Smooth muscle cell (in vitro differentiated cells): ENCODE data around the gene AEBP1. TPM values are rescaled to one million over a fixed set of nuclear protein-coding genes. Genes with fewer than 3 reads are reported as not detected.

ENCODE experiments used
- DNase-seq: peaks from one replicate; lab custom pipeline; 2025; ENCODE audit not compliant: unreplicated experiment; lab: John Stamatoyannopoulos, UW
- H2AFZ ChIP-seq: fragments of 200-600 bp; sonication (generic); 2 replicates; pipeline ENCODE4 v1.6.0; 2016; ENCODE audit warnings: antibody characterized with exemption, low read depth, mild to moderate bottlenecking
- H3F3A ChIP-seq: fragments of 200-600 bp; sonication (generic); 2 replicates; pipeline ENCODE4 v1.6.0; 2017; ENCODE audit warnings: antibody characterized with exemption, low read depth
- H3K27ac ChIP-seq: fragments of 200-600 bp; sonication (generic); 2 replicates; pipeline ENCODE4 v1.5.1; 2016; ENCODE audit warnings: low read depth, mild to moderate bottlenecking
- H3K27me3 ChIP-seq: fragments of 200-600 bp; sonication (generic); 2 replicates; pipeline ENCODE4 v1.6.1; 2016; ENCODE audit warnings: low read depth, mild to moderate bottlenecking
- H3K36me3 ChIP-seq: fragments of 200-600 bp; sonication (generic); 2 replicates; pipeline ENCODE4 v1.5.1; 2016; ENCODE audit warnings: low read depth
- H3K4me1 ChIP-seq: fragments of 200-600 bp; sonication (generic); 2 replicates; pipeline ENCODE4 v1.5.1; 2016; ENCODE audit warnings: low read depth
- H3K4me2 ChIP-seq: fragments of 200-600 bp; sonication (generic); 2 replicates; pipeline ENCODE4 v1.6.0; 2016; ENCODE audit warnings: mild to moderate bottlenecking
- H3K4me3 ChIP-seq: fragments of 200-600 bp; sonication (generic); 2 replicates; pipeline ENCODE4 v1.5.1; 2016; ENCODE audit warnings: mild to moderate bottlenecking
- H3K79me2 ChIP-seq: fragments of 200-600 bp; sonication (generic); 2 replicates; pipeline ENCODE4 v1.6.0; 2016; ENCODE audit warnings: low read depth, mild to moderate bottlenecking
- H3K9ac ChIP-seq: fragments of 200-600 bp; sonication (generic); 2 replicates; pipeline ENCODE4 v1.6.0; 2016; ENCODE audit warnings: low read depth
- H3K9me3 ChIP-seq: fragments of 200-600 bp; sonication (generic); replicated peaks from 2 replicates; pipeline ENCODE4 v1.5.1; 2016; ENCODE audit warnings: low read depth
- H4K20me1 ChIP-seq: fragments of 200-600 bp; sonication (generic); 2 replicates; pipeline ENCODE4 v1.6.0; 2016; ENCODE audit warnings: low read depth
- CTCF ChIP-seq: fragments of 200-600 bp; sonication (generic); IDR thresholded peaks from 2 replicates; pipeline ENCODE4 v1.5.1; 2017; ENCODE audit warnings: borderline replicate concordance, mild to moderate bottlenecking, antibody characterized with exemption; ENCODE audit not compliant: insufficient read depth, poor library complexity, severe bottlenecking
- WGBS: methylation state at CpG from one replicate; pipeline ENCODE4 v1.1.7; 2016; ENCODE audit warnings: low lambda C conversion rate; 5-methylcytosine and 5-hydroxymethylcytosine counted together
- polyA plus RNA-seq: library from polyadenylated mRNA; unstranded; fragments of >200 nt; fragmentation: Nextera tagmentation; extraction: Ambion mirVana; gene quantifications from 2 replicates; pipeline ENCODE4 v1.2.1, GENCODE V29; 2016
- total RNA-seq: library from RNA; depleted of rRNA; stranded (reverse); fragments of >200 nt; gene quantifications from 2 replicates; pipeline ENCODE4 v1.2.3, GENCODE V29; 2014

AEBP1 gene
- total and polyA plus RNA-seq, 2 experiments from 2014 or later, result 39.7 to 163 TPM

- Histone ChIP-seq H4K20me1 (no peaks in the 10 kb centered on the region), H3K79me2 (no peaks in the 10 kb centered on the region), H3K27me3 (no peaks in the 10 kb centered on the region), H3K9me3 (no peaks in the 10 kb centered on the region), H3K36me3 (no peaks in the 10 kb centered on the region), H3F3A (no peaks in the 10 kb centered on the region), H3K4me2 (no peak overlapping the region), H3K4me3 (no peak overlapping the region), H3K4me1 (peaks cover 8% of the 10 kb centered on the region), H3K27ac (no peak overlapping the region), H3K9ac (no peak overlapping the region), H2AFZ (no peak overlapping the region)
- WGBS, result 95% methylated on average over 12 of the region's 12 CpGs
- DNase-seq, result no peak
- no peak for TF ChIP-seq CTCF
Observed at GRCh38 chr7:44158873-44159631, 54.9 kb downstream of the AEBP1 start.

DNA sequence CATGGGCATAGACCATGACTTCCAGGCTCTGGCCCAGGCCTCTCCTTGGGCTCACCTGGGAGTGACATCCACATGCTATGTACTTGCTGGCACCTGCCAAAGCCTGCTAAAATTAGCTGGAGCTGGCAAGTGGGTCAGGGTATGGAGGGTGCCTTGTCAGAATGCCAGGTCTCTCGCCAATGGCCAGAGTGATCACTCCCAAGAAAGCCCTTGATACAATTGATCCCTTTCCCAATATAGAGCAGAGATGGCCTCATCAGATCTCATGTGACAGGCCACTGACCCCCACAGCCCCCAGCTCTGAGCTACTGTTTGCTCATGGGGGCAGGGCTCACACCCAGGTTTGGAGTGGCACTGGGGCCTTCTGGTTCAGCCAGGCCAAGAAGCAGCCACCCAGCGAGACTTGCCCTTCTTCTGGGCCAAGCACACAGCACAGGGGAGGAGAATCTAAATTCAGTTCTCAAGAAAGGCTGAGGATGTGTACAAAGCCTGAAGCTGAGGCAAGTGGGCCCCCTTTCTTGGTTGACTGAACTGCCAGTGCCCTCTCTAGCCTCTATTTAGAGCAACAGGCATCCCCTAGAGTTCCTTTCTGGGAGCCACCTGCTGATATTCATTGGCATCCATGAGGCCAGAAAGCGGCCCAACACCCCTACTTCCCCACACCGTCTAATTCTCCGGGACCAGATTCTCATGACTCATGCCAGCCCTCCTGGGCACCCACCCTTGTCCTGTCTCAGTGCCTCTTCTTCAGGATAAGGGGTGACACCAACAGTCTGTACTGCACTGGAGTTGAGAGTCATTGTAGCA, 55.9 kb downstream of the AEBP1 start:
- no peak overlapping the region for H3K4me3 ChIP-seq
- H3K36me3 ChIP-seq, result no peaks in the 10 kb centered on the region
- DNase-seq, result no peak
- TF ChIP-seq CTCF, result no peak
- no peak overlapping the region for H2AFZ ChIP-seq
- H3K4me1 ChIP-seq, result peaks cover 11% of the 10 kb centered on the region
- no peaks in the 10 kb centered on the region for H4K20me1 ChIP-seq
- H3F3A ChIP-seq, result peaks cover 6% of the 10 kb centered on the region
- no peaks in the 10 kb centered on the region for H3K79me2 ChIP-seq
- H3K9ac ChIP-seq, result no peak overlapping the region
- no peak overlapping the region for H3K4me2 ChIP-seq
- no peak overlapping the region for H3K27ac ChIP-seq
- H3K9me3 ChIP-seq, result no peaks in the 10 kb centered on the region
- H3K27me3 ChIP-seq, result no peaks in the 10 kb centered on the region
- 75% methylated on average over 5 of the region's 5 CpGs for WGBS

- H3K4me2 ChIP-seq, result no peak overlapping the region
- H3K27ac ChIP-seq, result no peak overlapping the region
- 96% methylated on average over 2 of the region's 2 CpGs for WGBS
- H3K79me2 ChIP-seq, result no peaks in the 10 kb centered on the region
- DNase-seq, result no peak
- H2AFZ ChIP-seq, result no peak overlapping the region
- H3K4me3 ChIP-seq, result no peak overlapping the region
- H3K9ac ChIP-seq, result no peak overlapping the region
- H3K36me3 ChIP-seq, result no peaks in the 10 kb centered on the region
- H3K4me1 ChIP-seq, result peaks cover 11% of the 10 kb centered on the region
- no peak for TF ChIP-seq CTCF
- H4K20me1 ChIP-seq, result no peaks in the 10 kb centered on the region
- peaks cover 6% of the 10 kb centered on the region for H3F3A ChIP-seq
- no peaks in the 10 kb centered on the region for H3K27me3 ChIP-seq
- H3K9me3 ChIP-seq, result no peaks in the 10 kb centered on the region
Observed at GRCh38 chr7:44161371-44161770, 57.2 kb downstream of the AEBP1 start.
